Activated T-helper 2 cell treated with anti-CD3 and anti-CD28 coated beads, Interferon-gamma antibody, Interleukin-2, Interleukin-4, amounts not matched to agents 10 μg/mL and 5 μg/mL and 100 μg/mL, durations not matched to agents 14 hours and 24 hours and 36 hours (primary cell): Measurements from ENCODE around the gene BNIP2. TPM values are rescaled to one million over a fixed set of nuclear protein-coding genes. Genes with fewer than 3 reads are reported as not detected.
"Not testable (repeated sequence)": the region's sequence is repeated elsewhere in the genome, so short reads cannot be mapped to it uniquely, and the experiment has no call there.

Experiments used
- DNase-seq: peaks from one replicate; pipeline ENCODE4 v3.0.0; 2021; ENCODE audit warnings: low spot score
- H3K27ac Mint-ChIP-seq: one replicate; pipeline ENCODE4 v1.8.0; 2021; ENCODE audit warnings: mixed read lengths
- H3K27me3 Mint-ChIP-seq: one replicate; pipeline ENCODE4 v1.8.0; 2021; ENCODE audit warnings: low read depth, mixed read lengths
- H3K36me3 Mint-ChIP-seq: one replicate; pipeline ENCODE4 v1.8.0; 2021; ENCODE audit warnings: low read depth, mixed read lengths
- H3K4me1 Mint-ChIP-seq: one replicate; pipeline ENCODE4 v1.8.0; 2021; ENCODE audit warnings: low read depth, mixed read lengths
- H3K4me3 Mint-ChIP-seq: one replicate; pipeline ENCODE4 v1.8.0; 2021; ENCODE audit warnings: low read depth, mild to moderate bottlenecking, moderate library complexity, mixed read lengths
- H3K9me3 Mint-ChIP-seq: one replicate; pipeline ENCODE4 v1.8.0; 2021; ENCODE audit warnings: mixed read lengths
- intact Hi-C: fragments of 100-400 bp; cut with micrococcal nuclease; formaldehyde crosslinking; loops from one replicate; pipeline ENCODE4 v1.15.1; 2023
- total RNA-seq: library from RNA; stranded (reverse); gene quantifications from 2 replicates; pipeline ENCODE4 v1.2.3, GENCODE V29; 2022

Gene BNIP2
- total RNA-seq, 1 donor from 2014 or later = 59.4 TPM

DNA sequence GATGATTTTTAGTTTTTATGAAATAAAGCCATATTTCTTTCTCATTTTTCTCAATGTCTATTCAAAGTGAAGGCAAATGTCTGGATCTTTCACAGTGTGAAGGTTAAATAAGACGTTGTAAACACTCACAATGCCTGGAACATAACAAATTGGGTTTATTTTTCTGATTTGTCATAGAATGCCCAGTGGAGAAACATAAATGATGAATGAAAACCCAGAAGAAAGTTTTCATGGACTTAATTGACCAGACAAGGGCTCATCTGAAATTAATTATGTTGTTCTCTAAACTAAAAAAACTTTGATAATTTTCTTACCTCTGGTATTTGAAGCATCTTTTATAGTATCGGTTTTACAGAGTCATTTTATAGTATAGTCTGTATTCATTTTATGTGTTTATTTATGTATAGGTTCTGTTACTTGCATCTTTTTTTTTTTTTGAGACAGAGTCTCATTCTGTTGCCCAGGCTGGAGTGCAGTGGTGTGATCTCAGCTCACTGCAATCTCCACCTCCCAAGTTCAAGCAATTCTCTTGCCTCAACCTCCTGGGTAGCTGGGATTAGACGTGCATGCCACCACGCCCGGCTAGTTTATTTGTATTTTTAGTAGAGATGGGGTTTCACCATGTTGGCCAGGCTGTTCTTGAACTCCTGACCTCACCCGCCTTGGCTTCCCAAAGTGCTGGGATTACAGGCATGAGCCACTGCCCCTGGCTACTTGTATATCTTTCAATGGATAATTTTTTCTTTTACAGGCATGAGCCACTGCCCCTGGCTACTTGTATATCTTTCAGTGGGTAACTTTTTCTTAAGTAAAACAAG lies 15.1 kb upstream of the BNIP2 start:
- DNase-seq = no peak
- peaks cover 40% of the 10 kb centered on the region for H3K27me3 Mint-ChIP-seq
- H3K36me3 Mint-ChIP-seq = no peaks in the 10 kb centered on the region
- intact Hi-C loops = no loop called here
- H3K4me3 Mint-ChIP-seq = no peak overlapping the region
- no peaks in the 10 kb centered on the region for H3K9me3 Mint-ChIP-seq
- no peak overlapping the region for H3K27ac Mint-ChIP-seq
- H3K4me1 Mint-ChIP-seq = no peaks in the 10 kb centered on the region

DNA sequence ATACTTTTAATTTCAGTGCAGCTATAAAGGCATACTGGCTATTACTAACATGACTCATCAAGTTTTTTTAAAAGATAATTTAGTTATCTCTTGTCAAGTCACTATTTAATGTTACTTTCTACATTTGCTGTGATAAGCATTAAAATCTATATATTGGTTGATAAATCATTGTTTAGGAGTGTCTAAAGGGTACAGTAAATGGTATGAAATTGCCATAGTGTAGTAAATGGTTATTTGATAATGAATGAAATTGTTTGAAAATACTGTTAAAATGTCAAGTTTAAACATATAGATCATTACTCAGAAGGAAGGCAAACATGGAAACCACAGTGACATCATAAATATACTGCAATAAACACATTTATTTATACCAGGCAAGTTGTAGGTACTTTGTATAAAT lies 13.2 kb upstream of the BNIP2 start:
- Mint-ChIP-seq H3K36me3 (no peaks in the 10 kb centered on the region), H3K4me3 (no peak overlapping the region), H3K4me1 (no peaks in the 10 kb centered on the region), H3K27me3 (peaks cover 39% of the 10 kb centered on the region), H3K9me3 (no peaks in the 10 kb centered on the region), H3K27ac (no peak overlapping the region)
- intact Hi-C loops = no loop called here
- no peak for DNase-seq

DNA sequence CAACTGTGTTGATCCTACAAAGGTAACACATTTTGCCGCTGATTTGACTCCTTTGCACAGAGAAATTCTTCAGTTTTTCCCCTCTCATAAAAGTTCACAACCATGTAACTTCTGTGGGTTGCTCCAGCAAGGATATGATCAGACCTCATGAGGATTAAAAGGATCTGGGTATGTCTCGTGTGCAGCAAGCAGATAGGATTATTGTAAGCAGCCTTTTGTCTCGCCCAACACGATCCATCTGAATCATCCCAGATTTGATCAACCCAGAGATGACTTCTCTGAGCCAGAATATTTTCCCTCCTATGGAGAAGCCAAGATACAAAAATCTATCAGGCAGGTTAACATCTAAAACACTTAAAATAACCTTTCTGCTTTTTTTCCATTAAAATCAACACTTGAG lies 12.8 kb upstream of the BNIP2 start:
- intact Hi-C loops = no loop called here
- peaks cover 39% of the 10 kb centered on the region for H3K27me3 Mint-ChIP-seq
- H3K4me3 Mint-ChIP-seq = no peak overlapping the region
- H3K27ac Mint-ChIP-seq = no peak overlapping the region
- no peak for DNase-seq
- H3K4me1 Mint-ChIP-seq = no peaks in the 10 kb centered on the region
- H3K9me3 Mint-ChIP-seq = no peaks in the 10 kb centered on the region
- H3K36me3 Mint-ChIP-seq = no peaks in the 10 kb centered on the region

DNA sequence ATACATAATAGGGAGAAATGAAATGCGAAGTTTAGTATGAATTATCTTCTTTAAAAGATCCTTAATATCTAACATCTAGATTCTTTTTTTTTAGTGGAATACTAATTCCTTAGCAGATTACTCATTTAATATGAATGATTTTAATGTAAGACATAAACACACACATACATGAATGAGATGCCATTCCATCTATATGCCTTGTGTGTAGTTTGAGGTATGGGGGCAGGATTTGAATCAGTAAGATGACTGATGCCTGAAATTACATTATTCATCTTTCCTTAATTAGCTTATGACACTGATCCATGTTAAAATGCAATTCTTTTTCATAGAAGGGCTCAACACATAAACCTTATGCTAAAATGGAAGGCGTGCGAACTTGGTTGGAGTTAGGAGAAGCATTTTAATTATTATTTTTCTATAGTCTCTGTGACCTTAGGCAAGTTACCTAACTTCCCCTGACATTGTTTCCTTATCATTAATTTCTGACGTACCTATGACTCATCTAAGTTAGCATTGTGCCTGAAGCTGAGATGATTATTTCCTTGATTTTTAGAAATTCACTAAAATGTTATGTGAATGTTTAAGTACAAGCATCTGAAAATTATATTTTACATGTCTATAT lies 10.8 kb upstream of the BNIP2 start:
- Mint-ChIP-seq H3K4me3 (no peak overlapping the region), H3K9me3 (no peaks in the 10 kb centered on the region), H3K27me3 (peaks cover 33% of the 10 kb centered on the region), H3K4me1 (no peaks in the 10 kb centered on the region), H3K36me3 (no peaks in the 10 kb centered on the region), H3K27ac (no peak overlapping the region)
- no peak for DNase-seq
- intact Hi-C loops = loop anchor here (10.0 kb wide), 1 partner anchor 625 kb away; no protein-coding TSS in a partner anchor

DNA sequence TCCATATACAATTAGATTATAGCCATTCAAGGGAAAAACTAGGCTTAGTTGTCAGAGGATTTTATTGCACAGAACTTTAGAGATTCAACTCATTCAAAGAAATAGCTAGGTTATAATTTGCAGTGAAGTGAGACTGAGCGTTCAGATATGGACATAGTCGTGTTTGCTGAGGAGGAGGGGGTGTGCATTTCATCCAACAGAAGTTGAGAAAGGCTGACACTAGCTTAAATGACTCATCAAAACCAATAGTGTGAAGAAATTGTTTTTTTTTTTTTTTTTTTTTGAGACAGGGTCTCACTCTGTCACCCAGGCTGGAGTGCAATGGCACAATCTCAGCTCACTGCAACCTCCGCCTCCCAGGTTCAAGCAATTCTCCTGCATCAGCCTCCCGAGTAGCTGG lies 8.9 kb upstream of the BNIP2 start:
- H3K9me3 Mint-ChIP-seq, H3K4me1 Mint-ChIP-seq, H3K27ac Mint-ChIP-seq, H3K4me3 Mint-ChIP-seq, H3K36me3 Mint-ChIP-seq, DNase-seq: not testable (repeated sequence)
- H3K27me3 Mint-ChIP-seq = peaks cover 20% of the 10 kb centered on the region
- intact Hi-C loops = loop anchor here (10.0 kb wide), 1 partner anchor 627 kb away; no protein-coding TSS in a partner anchor

DNA sequence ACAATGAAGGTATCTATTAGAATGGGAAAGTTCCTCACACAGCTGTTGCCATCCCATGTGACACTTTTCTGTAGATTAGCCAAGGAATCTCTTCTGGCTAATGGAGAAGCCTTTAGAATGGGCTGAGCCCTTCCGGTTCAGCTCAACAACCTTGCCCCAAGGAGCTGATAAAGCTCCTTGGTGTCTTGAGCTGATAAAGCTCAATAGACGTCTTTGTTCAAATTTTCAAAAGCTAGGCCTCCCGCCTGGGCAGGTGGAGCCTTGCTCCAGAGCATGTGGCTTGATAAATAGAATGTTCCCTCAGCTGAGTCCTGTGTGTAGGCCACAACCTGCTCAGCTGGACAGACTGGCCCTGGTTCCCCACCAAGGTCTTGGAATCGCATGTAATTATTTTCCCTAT lies 7.2 kb upstream of the BNIP2 start:
- H3K9me3 Mint-ChIP-seq = no peaks in the 10 kb centered on the region
- H3K4me1 Mint-ChIP-seq = no peaks in the 10 kb centered on the region
- peaks cover 12% of the 10 kb centered on the region for H3K27me3 Mint-ChIP-seq
- H3K4me3 Mint-ChIP-seq = no peak overlapping the region
- H3K36me3 Mint-ChIP-seq = no peaks in the 10 kb centered on the region
- H3K27ac Mint-ChIP-seq = no peak overlapping the region
- intact Hi-C loops = loop anchor here (10.0 kb wide), 1 partner anchor 628 kb away; no protein-coding TSS in a partner anchor
- DNase-seq = no peak

DNA sequence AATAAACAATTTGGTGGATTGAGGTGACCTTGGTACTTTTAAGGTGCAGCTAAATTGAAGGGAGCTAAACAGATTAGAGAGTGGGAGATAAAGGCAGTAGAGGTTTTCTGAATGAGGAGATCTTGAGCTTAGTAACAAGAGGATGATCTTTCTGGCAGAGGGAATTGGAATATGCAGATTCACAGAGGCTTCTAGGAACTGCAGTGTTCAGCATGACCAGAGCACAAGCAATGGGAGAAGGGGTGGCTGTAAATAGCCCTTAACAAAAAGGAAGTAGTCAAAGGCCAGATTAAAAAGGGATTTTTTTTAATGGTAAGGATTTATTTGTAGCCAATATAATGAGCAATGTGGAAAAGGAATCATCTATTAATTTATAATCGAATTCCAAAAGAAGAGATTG lies 5.7 kb upstream of the BNIP2 start:
- no peaks in the 10 kb centered on the region for H3K9me3 Mint-ChIP-seq
- peaks cover 7% of the 10 kb centered on the region for H3K27me3 Mint-ChIP-seq
- intact Hi-C loops = loop anchor here (10.0 kb wide), 1 partner anchor 630 kb away; no protein-coding TSS in a partner anchor
- H3K4me3 Mint-ChIP-seq = no peak overlapping the region
- H3K36me3 Mint-ChIP-seq = no peaks in the 10 kb centered on the region
- H3K27ac Mint-ChIP-seq = no peak overlapping the region
- no peak for DNase-seq
- peaks cover 10% of the 10 kb centered on the region for H3K4me1 Mint-ChIP-seq

DNA sequence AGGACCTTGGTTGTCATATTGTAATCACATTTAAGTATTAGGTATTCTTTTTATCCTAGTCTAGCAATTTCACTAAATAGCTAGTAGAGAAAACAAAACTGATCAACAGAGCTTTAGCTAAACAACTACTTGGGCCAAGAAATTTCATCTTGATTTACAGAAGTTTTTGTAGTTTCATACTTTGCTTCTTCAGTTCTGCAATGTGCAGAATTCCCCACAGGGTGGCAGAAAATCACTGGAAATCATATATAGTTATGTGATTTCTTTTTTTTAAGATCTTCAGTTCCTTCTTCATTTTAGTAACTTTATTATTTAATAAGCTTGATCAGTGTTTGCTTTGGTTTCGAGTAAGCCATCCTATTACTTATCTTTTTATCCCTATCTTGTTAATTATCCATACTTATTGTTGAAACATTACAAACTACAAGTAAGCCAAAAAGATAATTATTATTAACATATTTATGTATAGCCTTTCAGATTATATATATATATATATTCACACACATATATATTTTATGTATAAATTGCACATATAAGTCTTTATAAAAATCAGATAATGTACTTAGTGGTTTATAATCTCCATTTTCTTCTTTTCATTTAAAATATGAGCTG lies 2.2 kb upstream of the BNIP2 start:
- peak overlapping the region; percentile 77 for H3K27ac Mint-ChIP-seq
- DNase-seq = no peak
- intact Hi-C loops = loop anchor here (2.0 to 10.0 kb wide), 2 partner anchors 60 to 634 kb away; no protein-coding TSS in a partner anchor
- peaks cover 26% of the 10 kb centered on the region for H3K4me1 Mint-ChIP-seq
- H3K27me3 Mint-ChIP-seq = no peaks in the 10 kb centered on the region
- peaks cover 17% of the 10 kb centered on the region for H3K36me3 Mint-ChIP-seq
- H3K4me3 Mint-ChIP-seq = peak overlapping the region; percentile 64
- no peaks in the 10 kb centered on the region for H3K9me3 Mint-ChIP-seq

DNA sequence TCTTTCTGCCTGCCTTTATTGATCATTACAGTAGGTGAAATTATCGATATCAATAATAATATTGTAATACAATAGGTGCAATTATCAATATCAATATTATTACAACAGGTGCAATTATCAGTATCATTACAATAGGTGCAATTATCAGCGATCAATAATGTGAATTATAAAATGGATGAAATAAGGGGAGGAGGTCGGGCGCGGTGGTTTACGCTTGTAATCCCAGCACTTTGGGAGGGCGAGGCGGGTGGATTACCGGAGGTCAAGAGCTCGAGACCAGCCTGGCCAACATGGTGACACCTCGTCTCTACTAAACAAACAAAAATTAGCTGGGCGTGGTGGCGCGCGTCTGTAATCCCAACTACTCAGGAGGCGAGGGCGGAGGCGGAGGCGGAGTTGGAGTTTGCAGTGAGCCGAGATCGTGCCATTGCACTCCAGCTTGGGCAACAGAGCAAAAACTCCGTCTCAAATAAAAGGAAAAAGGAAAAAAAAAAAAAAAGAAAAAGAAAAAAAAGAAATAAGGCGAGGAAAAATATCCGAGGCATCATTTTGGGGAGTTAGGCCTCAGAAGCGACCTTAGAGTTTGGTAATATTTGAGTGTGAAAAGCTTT lies 611 bp upstream of the BNIP2 start:
- DNase-seq = peak; percentile 74
- H3K4me3 Mint-ChIP-seq = peak overlapping the region; percentile 93
- H3K27me3 Mint-ChIP-seq = no peaks in the 10 kb centered on the region
- H3K36me3 Mint-ChIP-seq = peaks cover 29% of the 10 kb centered on the region
- H3K9me3 Mint-ChIP-seq = no peaks in the 10 kb centered on the region
- intact Hi-C loops = loop anchor here (2.0 to 10.0 kb wide), 5 partner anchors 61 to 1208 kb away; partner anchors contain the start of genes FOXB1 and ICE2
- peak overlapping the region; percentile 98 for H3K27ac Mint-ChIP-seq
- peaks cover 38% of the 10 kb centered on the region for H3K4me1 Mint-ChIP-seq

DNA sequence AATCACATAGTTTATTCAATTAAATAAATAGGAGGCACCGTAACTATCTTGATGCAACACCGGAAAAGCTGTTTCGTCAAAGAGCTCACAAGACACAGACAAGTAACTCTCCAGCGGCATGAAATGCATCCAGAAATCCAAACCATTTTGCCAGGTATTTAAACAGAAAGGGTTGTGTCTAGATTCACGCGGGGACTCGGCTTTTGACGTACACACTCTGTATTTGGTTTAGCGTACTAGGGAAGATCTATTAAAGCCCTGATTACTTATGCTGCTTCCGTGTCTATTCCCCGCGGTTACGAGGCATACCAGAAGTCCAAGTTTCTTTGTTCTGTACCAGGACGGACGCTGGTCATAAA lies 718 bp downstream of the BNIP2 start:
- no peak for DNase-seq
- no peaks in the 10 kb centered on the region for H3K9me3 Mint-ChIP-seq
- H3K27me3 Mint-ChIP-seq = no peaks in the 10 kb centered on the region
- H3K36me3 Mint-ChIP-seq = peaks cover 37% of the 10 kb centered on the region
- peak overlapping the region; percentile 93 for H3K4me3 Mint-ChIP-seq
- intact Hi-C loops = loop anchor here (1.0 to 5.0 kb wide), 4 partner anchors 31 to 1209 kb away; partner anchors contain the start of genes FOXB1, GTF2A2 and ICE2
- H3K4me1 Mint-ChIP-seq = peaks cover 44% of the 10 kb centered on the region
- H3K27ac Mint-ChIP-seq = peak overlapping the region; percentile 98

DNA sequence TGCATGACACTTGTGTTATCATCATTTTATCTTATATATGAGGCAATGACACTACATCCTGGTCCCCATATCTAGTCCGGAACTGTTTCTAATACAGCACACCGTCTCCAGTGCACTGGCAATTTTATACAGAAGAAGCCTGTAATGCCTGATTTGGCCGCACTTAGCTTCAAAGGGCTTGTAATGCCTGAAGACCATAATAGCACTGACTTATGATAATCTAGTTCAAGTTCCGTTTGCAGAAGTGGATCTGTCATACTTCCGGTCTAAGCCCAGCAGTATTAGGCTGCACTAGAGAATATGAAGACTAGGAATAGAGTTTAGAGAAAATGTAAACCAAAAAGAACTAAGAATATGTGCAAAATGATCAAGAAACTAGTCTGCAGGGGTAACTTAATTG lies 1.3 kb downstream of the BNIP2 start:
- H3K36me3 Mint-ChIP-seq = peaks cover 42% of the 10 kb centered on the region
- no peaks in the 10 kb centered on the region for H3K27me3 Mint-ChIP-seq
- peaks cover 48% of the 10 kb centered on the region for H3K4me1 Mint-ChIP-seq
- no peaks in the 10 kb centered on the region for H3K9me3 Mint-ChIP-seq
- DNase-seq = peak; percentile 16
- peak overlapping the region; percentile 93 for H3K4me3 Mint-ChIP-seq
- H3K27ac Mint-ChIP-seq = peak overlapping the region; percentile 98
- intact Hi-C loops = loop anchor here (1.0 to 5.0 kb wide), 4 partner anchors 31 to 1209 kb away; partner anchors contain the start of genes FOXB1, GTF2A2 and ICE2

DNA sequence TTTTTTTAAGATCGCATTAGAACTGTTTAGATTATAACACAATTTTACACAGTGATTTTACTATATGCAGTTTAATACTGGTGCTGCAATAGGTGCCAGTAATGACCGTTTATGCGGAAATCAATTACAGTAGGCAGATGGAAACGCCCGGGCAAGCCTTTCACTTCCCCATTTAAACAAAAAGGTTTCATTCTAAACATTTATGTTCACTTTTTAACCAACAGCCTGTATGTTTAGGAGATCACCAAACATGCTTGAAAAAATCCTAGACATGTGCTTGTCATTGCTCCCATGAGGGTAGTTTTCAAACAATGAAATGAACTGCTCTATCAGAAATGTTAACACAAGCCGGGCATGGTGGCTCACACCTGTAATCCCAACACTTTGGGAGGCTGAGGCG lies 2.7 kb downstream of the BNIP2 start:
- Mint-ChIP-seq H3K4me3 (peak overlapping the region; percentile 60), H3K27me3 (no peaks in the 10 kb centered on the region), H3K9me3 (no peaks in the 10 kb centered on the region), H3K36me3 (peaks cover 52% of the 10 kb centered on the region), H3K4me1 (peaks cover 48% of the 10 kb centered on the region), H3K27ac (peak overlapping the region; percentile 67)
- intact Hi-C loops = loop anchor here (5.0 kb wide), 1 partner anchor 1211 kb away; no protein-coding TSS in a partner anchor
- no peak for DNase-seq
